ENCODE results near the gene SLC25A4. TPM values are rescaled to one million over a fixed set of nuclear protein-coding genes. Genes with fewer than 3 reads are reported as not detected.
"Not testable (repeated sequence)": the region's sequence is repeated elsewhere in the genome, so short reads cannot be mapped to it uniquely, and the experiment has no call there.

The SLC25A4 gene
- polyA plus RNA-seq, 3 donors, result 16.8 to 33.1 (median 18.4) TPM

- H3K27ac ChIP-seq (ENCODE audit: low read depth, low read length), result no peak overlapping the region
- WGBS, 3 donors, result 85 to 92% (median 90%) methylated on average over 12 of the region's 12 CpGs
Measured at GRCh38 chr4:185149392-185149791, 6.3 kb downstream of the SLC25A4 start.

DNA sequence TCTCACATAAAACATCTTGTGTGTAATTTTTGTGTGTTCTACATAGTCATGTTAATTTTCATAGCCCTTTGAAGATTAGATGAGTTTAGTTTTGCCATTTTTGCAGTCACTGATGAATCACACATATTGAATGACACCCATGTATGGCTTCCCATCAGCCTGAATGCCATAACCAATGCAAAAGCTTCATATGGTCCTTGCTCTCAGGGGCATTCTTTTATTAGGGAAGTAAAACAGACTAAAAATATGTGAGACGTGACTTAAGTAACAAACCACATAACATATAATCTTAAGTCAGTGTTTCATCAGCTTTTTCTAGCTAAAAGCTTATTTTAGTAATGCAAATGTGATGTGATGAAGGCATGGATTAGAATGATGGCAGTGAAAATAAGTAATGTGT lies 8.2 kb downstream of the SLC25A4 start:
- no peak overlapping the region for H3K27ac ChIP-seq (ENCODE audit: low read depth, low read length)
- 68 to 85% (median 82%) methylated on average over 1 of the region's 1 CpG for WGBS, 3 donors

DNA sequence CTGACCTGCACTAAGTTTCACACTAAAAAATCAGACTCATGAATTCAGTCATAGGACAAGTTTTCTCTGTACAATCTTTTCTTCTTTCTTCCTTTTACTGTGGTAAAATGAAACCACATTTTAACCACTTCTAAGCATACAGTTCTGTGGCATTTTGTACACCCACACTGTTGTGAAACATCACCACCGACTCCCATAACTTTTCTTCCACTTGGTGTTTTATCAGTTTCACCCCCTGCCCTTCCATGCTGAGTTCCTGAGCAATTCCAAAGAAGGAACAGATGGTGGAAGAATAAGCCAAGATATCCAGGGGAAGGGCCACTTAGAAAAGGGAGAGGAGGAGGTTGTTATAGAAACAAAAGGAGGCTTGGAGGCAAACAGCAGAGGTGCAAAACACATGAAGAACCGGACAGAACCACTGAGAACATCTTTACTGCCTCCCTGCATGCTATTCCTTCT lies 22.6 kb downstream of the SLC25A4 start:
- WGBS, 3 donors, result 25 to 72% (median 30%) methylated on average over 2 of the region's 2 CpGs
- H3K27ac ChIP-seq (ENCODE audit: low read depth, low read length), result no peak overlapping the region

DNA sequence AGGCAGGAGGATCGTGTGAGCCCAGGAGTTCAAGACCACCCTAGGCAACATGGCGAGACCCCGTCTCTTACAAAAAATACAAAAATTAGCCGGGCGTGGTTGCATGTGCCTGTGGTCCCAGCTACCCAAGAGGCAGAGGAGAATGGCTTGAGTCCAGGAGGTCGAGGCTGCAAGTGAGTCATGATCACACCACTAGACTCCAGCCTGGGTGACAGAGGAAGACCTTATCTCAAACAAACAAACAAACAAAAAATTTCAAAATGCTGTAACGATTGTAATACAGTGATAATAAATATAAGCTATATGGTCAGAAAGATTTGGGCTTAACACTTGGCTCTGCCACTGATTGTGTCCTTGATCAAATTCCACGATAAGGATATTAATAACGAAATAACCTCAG lies 24.2 kb downstream of the SLC25A4 start:
- 87 to 91% (median 87%) methylated on average over 9 of the region's 9 CpGs for WGBS, 3 donors
- no peak overlapping the region for H3K27ac ChIP-seq (ENCODE audit: low read depth, low read length)

- no peak overlapping the region for H3K27ac ChIP-seq (ENCODE audit: low read depth, low read length)
- WGBS, 3 donors, result 90 to 94% (median 93%) methylated on average over 2 of the region's 2 CpGs
Measured at GRCh38 chr4:185171373-185172071, 28.5 kb downstream of the SLC25A4 start.

GRCh38 chr4:185179488-185179887 lies 36.4 kb downstream of the SLC25A4 start:
- no peak overlapping the region for H3K27ac ChIP-seq (ENCODE audit: low read depth, low read length)
- 85 to 94% (median 91%) methylated on average over 3 of the region's 3 CpGs for WGBS, 3 donors

DNA sequence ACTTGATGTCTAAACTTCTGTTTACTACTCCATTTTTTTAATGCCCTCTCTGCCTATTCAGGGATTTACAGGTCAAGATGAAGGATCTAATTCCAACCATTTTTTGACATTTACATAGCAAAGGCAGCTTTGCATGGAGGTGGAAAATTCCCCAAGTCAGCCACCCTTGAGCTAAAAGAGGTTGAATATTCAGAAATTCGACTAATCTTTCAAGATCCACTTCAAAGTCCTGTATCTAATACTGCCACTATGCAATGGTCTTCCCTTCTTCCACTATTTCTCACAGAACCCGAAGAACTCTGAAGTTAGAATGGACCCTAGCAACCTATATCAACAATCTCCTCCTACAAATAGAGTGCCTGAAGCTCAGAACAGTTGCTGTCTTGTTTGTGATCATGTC lies 39.2 kb downstream of the SLC25A4 start:
- H3K27ac ChIP-seq (ENCODE audit: low read depth, low read length), result no peak overlapping the region
- 67 to 79% (median 69%) methylated on average over 2 of the region's 2 CpGs for WGBS, 3 donors

DNA sequence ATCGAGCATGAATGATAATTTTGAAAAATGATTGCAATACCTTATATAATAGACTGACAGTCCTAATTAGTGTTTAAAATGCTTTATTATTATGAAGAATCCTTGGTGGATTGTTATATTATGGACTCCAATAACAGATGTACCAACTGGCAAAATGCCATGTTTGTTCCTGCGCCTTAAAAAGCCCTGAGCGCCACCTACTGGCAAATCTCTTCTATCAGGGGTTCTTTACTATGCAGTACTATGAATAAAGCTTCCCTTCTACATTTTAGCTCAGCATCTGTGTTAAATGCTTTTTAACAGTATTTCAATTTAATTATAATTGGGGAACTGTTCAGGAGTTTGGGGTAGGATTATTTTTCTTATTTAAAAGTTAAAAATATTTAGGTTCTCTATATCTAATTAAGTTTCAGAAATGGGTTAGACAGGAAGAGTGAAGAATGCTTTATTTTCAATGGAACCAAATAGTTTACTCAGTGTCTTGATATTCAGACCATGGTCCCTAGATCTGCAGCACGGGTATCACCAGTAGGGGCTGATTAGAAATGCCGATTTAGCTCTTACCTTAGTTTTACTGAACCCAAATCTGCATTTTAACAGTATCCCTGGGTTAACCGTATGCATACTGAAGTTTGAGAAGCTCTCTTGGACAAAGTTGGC lies 40.7 kb downstream of the SLC25A4 start:
- no peak overlapping the region for H3K27ac ChIP-seq (ENCODE audit: low read depth, low read length)

DNA sequence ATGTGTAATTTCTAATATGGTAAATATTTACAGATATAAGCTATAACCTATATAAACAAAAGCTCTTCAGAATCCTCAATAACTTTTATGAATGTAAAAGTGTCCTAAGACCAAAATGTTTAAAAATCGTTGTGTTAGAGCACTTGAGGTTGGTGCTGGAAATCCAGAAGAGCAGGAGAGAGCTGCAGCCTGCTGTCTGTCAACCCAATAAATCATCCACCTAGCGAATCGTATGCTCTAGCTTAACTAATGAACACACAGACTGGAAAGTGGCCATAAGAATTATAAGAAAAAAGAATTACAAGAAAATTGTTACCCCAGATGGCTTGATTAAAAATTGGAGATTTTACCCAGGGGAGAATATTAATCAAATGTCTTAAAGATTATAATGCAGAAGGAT lies 43.7 kb downstream of the SLC25A4 start:
- no peak overlapping the region for H3K27ac ChIP-seq (ENCODE audit: low read depth, low read length)
- 55 to 64% (median 62%) methylated on average over 3 of the region's 3 CpGs for WGBS, 3 donors

More for the DNA sequence above, 40.7 kb downstream of the SLC25A4 start:
- WGBS, 3 donors, result 41 to 46% (median 43%) methylated on average over 6 of the region's 6 CpGs

DNA sequence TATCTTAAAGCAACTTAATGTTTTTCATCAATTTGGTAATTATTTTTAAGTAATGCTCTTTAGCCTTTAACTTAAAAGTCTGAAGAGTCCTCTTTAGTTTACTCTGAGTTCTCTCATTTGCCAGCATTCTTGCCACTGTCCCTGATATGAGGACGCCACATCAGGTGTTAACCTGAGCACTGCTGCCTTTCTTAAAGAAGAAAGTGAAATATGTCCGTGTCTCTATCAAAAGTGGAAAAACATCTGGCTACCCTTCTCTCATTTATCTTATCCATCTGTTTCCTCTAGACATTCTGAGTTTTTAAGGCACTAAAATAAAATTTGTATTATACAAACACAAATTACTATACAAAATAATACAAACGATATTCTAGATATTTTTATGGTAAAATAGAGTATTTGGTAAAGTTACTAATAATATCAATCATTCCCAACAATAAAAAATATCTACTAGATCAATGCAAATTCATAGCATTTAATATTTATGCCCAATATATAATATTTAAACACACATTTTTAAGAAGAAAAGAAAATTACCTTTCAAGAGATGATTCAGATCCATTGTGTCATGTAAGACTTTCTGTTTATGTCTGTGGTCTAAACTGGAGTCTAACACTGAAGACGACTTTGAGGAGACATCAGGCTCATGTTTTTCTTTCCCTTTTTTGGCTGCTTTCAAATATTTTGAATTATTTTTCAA lies 46.7 kb downstream of the SLC25A4 start:
- 71 to 77% (median 75%) methylated on average over 4 of the region's 4 CpGs for WGBS, 3 donors

DNA sequence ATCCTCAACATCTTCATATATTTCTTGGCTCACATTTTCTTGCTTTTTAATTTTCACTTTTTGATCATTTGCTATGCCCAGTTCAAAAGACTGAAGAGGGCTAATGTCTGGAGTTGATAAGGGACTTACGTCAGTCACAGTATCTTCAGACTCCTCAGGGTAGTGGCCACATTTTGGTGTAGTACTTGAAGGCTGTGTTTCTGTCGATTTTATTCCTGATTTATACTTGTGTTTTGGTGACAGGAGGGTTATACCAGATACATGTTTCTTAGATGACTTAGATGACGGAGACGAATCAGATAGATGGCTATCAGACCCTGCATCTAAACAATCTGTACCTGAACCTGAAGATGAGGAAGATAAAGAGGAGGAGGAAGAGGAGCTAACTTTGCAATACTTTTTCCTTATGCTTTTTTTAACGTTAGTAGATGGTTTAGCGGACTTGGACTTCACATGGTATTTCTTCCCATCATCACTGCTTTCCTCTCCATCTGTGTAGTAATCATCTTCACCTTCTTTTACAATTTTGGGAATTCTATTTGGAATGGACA lies 47.3 kb downstream of the SLC25A4 start:
- WGBS, 3 donors, result 83 to 89% (median 88%) methylated on average over 6 of the region's 6 CpGs
- no peak overlapping the region for H3K27ac ChIP-seq (ENCODE audit: low read depth, low read length)

More for the DNA sequence above, 46.7 kb downstream of the SLC25A4 start:
- H3K27ac ChIP-seq (ENCODE audit: low read depth, low read length), result no peak overlapping the region

DNA sequence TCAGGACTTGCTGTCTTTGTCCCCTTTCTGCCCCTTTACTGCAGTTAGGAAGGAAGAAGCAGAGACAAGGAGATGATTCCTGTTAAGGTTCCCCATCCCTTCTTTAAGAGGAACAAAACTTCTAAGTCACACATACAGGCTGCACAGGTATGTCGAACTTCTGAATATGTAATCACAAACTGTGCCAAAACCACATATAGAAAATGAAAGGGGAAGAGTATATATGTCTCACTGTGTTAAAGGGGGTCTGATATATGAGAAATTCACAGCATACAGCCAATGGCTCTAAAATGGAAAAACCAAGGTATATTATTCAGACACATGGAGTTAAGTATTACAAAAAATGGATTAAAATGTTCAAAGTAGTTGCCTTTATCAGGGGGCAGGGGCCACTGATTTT lies 49.0 kb downstream of the SLC25A4 start:
- WGBS, 3 donors, result 63 to 79% (median 67%) methylated on average over 1 of the region's 1 CpG
- no peak overlapping the region for H3K27ac ChIP-seq (ENCODE audit: low read depth, low read length)

DNA sequence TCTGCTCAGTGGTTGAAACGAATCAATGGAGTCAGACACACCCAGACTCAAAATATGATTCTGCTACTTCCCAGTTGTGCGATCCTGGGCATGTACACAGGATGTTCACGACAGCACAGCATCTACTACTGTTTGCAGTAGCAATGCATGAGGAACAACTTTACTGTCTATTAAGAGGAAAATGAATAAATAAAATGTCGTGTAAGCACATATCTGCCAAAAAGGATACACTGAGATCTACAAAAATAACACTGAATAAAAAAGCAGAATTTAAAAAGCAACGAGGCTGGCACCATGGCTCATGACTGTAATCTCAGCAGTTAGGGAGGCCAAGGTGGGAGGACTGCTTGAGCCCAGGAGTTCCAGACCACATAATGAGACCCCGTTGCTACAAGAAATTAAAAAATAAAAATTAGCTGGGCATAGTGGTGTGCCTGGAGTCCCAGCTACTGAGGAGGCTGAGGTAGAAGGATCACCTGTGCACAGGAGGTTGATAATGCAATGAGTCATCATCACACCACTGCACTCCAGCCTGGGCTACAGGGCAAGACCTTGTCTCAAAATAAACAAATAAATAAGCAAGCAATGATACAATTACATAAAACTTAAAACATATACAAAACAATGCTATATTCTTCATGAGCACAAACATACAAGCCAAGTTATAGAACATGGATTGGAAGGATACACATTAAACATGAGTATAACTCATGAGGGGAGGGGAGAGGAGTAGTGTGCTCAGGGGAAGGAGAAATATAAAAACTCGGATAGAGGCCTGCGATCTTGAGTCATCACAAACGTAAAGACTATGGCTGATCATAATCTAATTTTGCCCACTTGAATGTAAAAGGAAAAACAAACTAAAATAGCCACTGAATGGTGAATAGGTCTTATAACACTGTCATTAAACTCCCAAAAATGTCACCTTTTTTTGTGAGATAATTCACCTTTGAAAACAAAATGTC lies 52.1 kb downstream of the SLC25A4 start:
- H3K27ac ChIP-seq (ENCODE audit: low read depth, low read length), result no peak overlapping the region
- WGBS, 3 donors, result 73 to 86% (median 78%) methylated on average over 9 of the region's 9 CpGs

DNA sequence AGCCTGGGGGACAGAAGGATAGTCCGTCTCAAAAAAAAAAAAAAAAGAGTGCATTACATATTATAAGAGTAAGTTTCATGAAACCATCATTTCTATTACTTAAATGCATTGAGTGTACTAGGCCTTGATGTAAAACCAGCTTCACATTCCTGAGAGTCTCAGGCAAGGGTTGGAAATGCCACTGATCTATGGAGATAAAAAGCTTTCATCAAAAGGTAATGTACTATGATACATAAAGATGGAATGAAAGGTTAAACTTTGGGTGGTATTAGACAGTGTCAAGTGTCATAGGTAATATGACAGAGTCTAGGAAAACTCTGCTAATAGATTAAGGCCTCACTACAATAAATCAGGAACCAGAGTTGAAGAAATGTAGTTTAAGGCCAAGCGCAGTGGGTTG lies 53.4 kb downstream of the SLC25A4 start:
- WGBS, 3 donors, result 95 to 97% (median 97%) methylated on average over 2 of the region's 2 CpGs
- H3K27ac ChIP-seq (ENCODE audit: low read depth, low read length), result no peak overlapping the region

DNA sequence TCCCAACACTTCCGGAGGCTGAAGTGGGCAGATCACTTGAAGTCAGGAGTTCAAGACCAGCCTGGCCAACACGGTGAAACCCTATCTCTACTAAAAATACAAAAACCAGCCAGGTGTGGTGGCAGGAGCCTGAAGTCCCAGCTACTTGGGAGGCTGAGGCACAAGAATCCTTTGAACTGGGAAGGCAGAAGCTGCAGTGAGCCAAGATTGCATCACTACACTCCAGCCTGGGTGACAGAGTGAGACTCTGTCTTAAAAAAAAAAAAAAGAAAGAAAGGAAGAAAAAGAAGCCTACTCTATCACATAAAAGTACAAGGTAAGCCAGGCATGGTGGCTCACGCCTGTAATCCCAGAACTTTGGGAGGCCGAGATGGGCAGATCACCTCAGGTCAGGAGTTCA lies 55.1 kb downstream of the SLC25A4 start:
- H3K27ac ChIP-seq (ENCODE audit: low read depth, low read length), result not testable (repeated sequence)
- 95 to 99% (median 96%) methylated on average over 4 of the region's 4 CpGs for WGBS, 3 donors
